H1 (cell line): ENCODE measurements around the gene MECP2. TPM values are rescaled to one million over a fixed set of nuclear protein-coding genes. Genes with fewer than 3 reads are reported as not detected.

Experiments used
- CTCF ChIA-PET: fragments of 300-600 bp; sonication (Branson Sonifier 250); formaldehyde crosslinking; loops from one replicate; lab custom pipeline; 2021; ENCODE audit not compliant: partially characterized antibody; lab: Charles Lee
- POLR2A ChIA-PET: fragments of 300-600 bp; sonication (Branson Sonifier 250); formaldehyde crosslinking; loops from one replicate; lab custom pipeline; 2021; ENCODE audit warnings: inconsistent platforms; ENCODE audit not compliant: partially characterized antibody; lab: Charles Lee
- DNase-seq, 2 experiments: peaks; one replicate each; pipeline versions ENCODE4 v3.0.0 to v3.0.0-alpha.2; 2010 to 2022; ENCODE audit warnings: low spot score in 2 of 2, low read depth in 1 of 2, mixed read lengths in 1 of 2
- FAIRE-seq: peaks from 2 replicates; lab custom pipeline; 2011; peaks lifted over from hg19 to GRCh38; lab: Jason Lieb, UNC
- H2AFZ ChIP-seq: 2 replicates; pipeline ENCODE4 v1.8.1; 2012; ENCODE audit warnings: low read length, inconsistent platforms
- H2AK5ac ChIP-seq: 2 replicates; pipeline ENCODE4 v1.6.1; 2013; ENCODE audit warnings: low read depth, low read length
- H2BK120ac ChIP-seq: replicated peaks from 2 replicates; pipeline ENCODE3; 2013; ENCODE audit warnings: low read depth, low read length, inconsistent platforms
- H2BK12ac ChIP-seq: 2 replicates; pipeline ENCODE4 v1.6.1; 2013; ENCODE audit warnings: low read depth, low read length
- H2BK15ac ChIP-seq: 2 replicates; pipeline ENCODE4 v1.6.1; 2013; ENCODE audit warnings: low read length
- H2BK20ac ChIP-seq: 2 replicates; pipeline ENCODE4 v1.6.1; 2013; ENCODE audit warnings: low read length
- H2BK5ac ChIP-seq: 2 replicates; pipeline ENCODE4 v1.6.1; 2013; ENCODE audit warnings: low read depth, low read length
- H3K14ac ChIP-seq: 2 replicates; pipeline ENCODE4 v1.6.1; 2013; ENCODE audit warnings: inconsistent platforms; ENCODE audit not compliant: insufficient read length
- H3K18ac ChIP-seq: 2 replicates; pipeline ENCODE4 v1.6.1; 2013; ENCODE audit warnings: low read length; ENCODE audit errors: extremely low read depth
- H3K23ac ChIP-seq: 2 replicates; pipeline ENCODE4 v1.6.1; 2013; ENCODE audit warnings: inconsistent platforms; ENCODE audit not compliant: insufficient read length
- H3K23me2 ChIP-seq: 2 replicates; pipeline ENCODE4 v1.6.1; 2013; ENCODE audit warnings: low read depth, low read length
- H3K27ac ChIP-seq: 2 replicates; pipeline ENCODE4 v1.6.1; 2011; ENCODE audit warnings: low read depth, low read length, inconsistent platforms
- H3K27me3 ChIP-seq, 4 experiments: replicated peaks in 1 of 4; 1 replicate in 1 of 4; 2 replicates in 3 of 4; pipeline versions ENCODE4 v1.6.1 to v1.8.1; 2011 to 2013; ENCODE audit warnings: low read length in 3 of 4, mild to moderate bottlenecking in 3 of 4, inconsistent platforms in 2 of 4, mixed read lengths in 2 of 4, moderate library complexity in 1 of 4; ENCODE audit not compliant: control insufficient read depth in 3 of 4, insufficient read depth in 3 of 4; ENCODE audit errors: extremely low read depth in 1 of 4
- H3K36me3 ChIP-seq, 4 experiments: 2 replicates each; pipeline versions ENCODE4 v1.6.1 to v1.8.1; 2011 to 2013; ENCODE audit warnings: mild to moderate bottlenecking in 4 of 4, low read length in 3 of 4, moderate library complexity in 2 of 4, control low read depth in 1 of 4, inconsistent platforms in 1 of 4; ENCODE audit not compliant: insufficient read depth in 4 of 4, control insufficient read depth in 2 of 4
- H3K4ac ChIP-seq: replicated peaks from 2 replicates; pipeline ENCODE3; 2013; ENCODE audit warnings: low read length, low read depth, mixed read lengths, inconsistent platforms; ENCODE audit not compliant: insufficient read length
- H3K4me1 ChIP-seq, 4 experiments: replicated peaks in 1 of 4; 1 replicate in 1 of 4; 2 replicates in 3 of 4; pipeline versions ENCODE4 v1.6.1 to v1.8.1; 2011 to 2013; ENCODE audit warnings: low read length in 3 of 4, inconsistent platforms in 2 of 4, mixed read lengths in 1 of 4; ENCODE audit not compliant: insufficient read depth in 4 of 4, control insufficient read depth in 3 of 4
- H3K4me2 ChIP-seq, 2 experiments: 2 replicates each; pipeline versions ENCODE4 v1.6.1 to v1.8.1; 2011 to 2013; ENCODE audit warnings: low read depth in 2 of 2, low read length in 2 of 2, control low read depth in 1 of 2, inconsistent platforms in 1 of 2, mild to moderate bottlenecking in 1 of 2; ENCODE audit not compliant: insufficient read depth in 1 of 2
- H3K4me3 ChIP-seq, 4 experiments: fragments of 200-600, 300-600 bp in 1 of 4; sonication (generic), shearing (Covaris generic), sonication (Bioruptor Twin) in 1 of 4; 2 replicates each; pipeline versions ENCODE4 v1.5.1 to v1.8.1; 2011 to 2016; ENCODE audit warnings: low read length in 4 of 4, low read depth in 3 of 4, control low read depth in 2 of 4, inconsistent platforms in 2 of 4, mild to moderate bottlenecking in 2 of 4, mixed read lengths in 1 of 4, moderate library complexity in 1 of 4; ENCODE audit not compliant: insufficient read depth in 2 of 4; ENCODE audit errors: extremely low read depth in 1 of 4
- H3K56ac ChIP-seq: replicated peaks from 2 replicates; pipeline ENCODE3; 2013; ENCODE audit warnings: low read depth, mild to moderate bottlenecking, mixed read lengths, low read length, inconsistent platforms; ENCODE audit not compliant: insufficient read length
- H3K79me1 ChIP-seq: 2 replicates; pipeline ENCODE4 v1.6.1; 2013; ENCODE audit warnings: low read depth, low read length, control low read depth
- H3K79me2 ChIP-seq, 2 experiments: 2 replicates each; pipeline versions ENCODE4 v1.6.1 to v1.8.1; 2012 to 2013; ENCODE audit warnings: low read length in 2 of 2, mild to moderate bottlenecking in 2 of 2, inconsistent platforms in 1 of 2; ENCODE audit not compliant: insufficient read depth in 2 of 2, control insufficient read depth in 1 of 2
- H3K9ac ChIP-seq, 4 experiments: replicated peaks in 1 of 4; 1 replicate in 1 of 4; 2 replicates in 3 of 4; pipeline versions ENCODE4 v1.6.1 to v1.8.1; 2011 to 2013; ENCODE audit warnings: low read depth in 3 of 4, low read length in 3 of 4, control low read depth in 2 of 4, mild to moderate bottlenecking in 2 of 4, moderate library complexity in 2 of 4, inconsistent platforms in 1 of 4; ENCODE audit errors: extremely low read depth in 1 of 4
- H3K9me3 ChIP-seq, 2 experiments: 2 replicates each; pipeline versions ENCODE4 v1.6.1 to v1.8.1; 2012 to 2013; ENCODE audit warnings: mild to moderate bottlenecking in 2 of 2, moderate library complexity in 2 of 2, control low read depth in 1 of 2, inconsistent platforms in 1 of 2, low read depth in 1 of 2, low read length in 1 of 2, mixed read lengths in 1 of 2; ENCODE audit not compliant: insufficient read depth in 2 of 2
- H4K20me1 ChIP-seq, 2 experiments: replicated peaks in 1 of 2; 2 replicates each; pipeline versions ENCODE3 to v1.8.1; 2011 to 2013; ENCODE audit warnings: inconsistent platforms in 2 of 2, low read length in 2 of 2, mild to moderate bottlenecking in 1 of 2; ENCODE audit not compliant: insufficient read depth in 2 of 2, control insufficient read depth in 1 of 2
- H4K5ac ChIP-seq: 2 replicates; pipeline ENCODE4 v1.6.1; 2013; ENCODE audit warnings: low read length, low read depth, mixed read lengths, inconsistent platforms; ENCODE audit not compliant: insufficient read length
- H4K8ac ChIP-seq: 2 replicates; pipeline ENCODE4 v1.8.0; 2013; ENCODE audit warnings: mild to moderate bottlenecking, moderate library complexity, low read length, inconsistent platforms; ENCODE audit not compliant: insufficient read depth; ENCODE audit errors: extremely low read depth
- H4K91ac ChIP-seq: replicated peaks from 2 replicates; pipeline ENCODE3; 2013; ENCODE audit warnings: low read length, mixed read lengths, inconsistent platforms; ENCODE audit not compliant: insufficient read length
- ASH2L ChIP-seq: fragments of 200-600, 300-600 bp; sonication (generic); IDR thresholded peaks from one replicate; pipeline ENCODE4 v1.7.1; 2017; ENCODE audit warnings: low read length
- CBX5 ChIP-seq: fragments of 300-800, 300-1000 bp; sonication (generic); IDR thresholded peaks from 2 replicates; pipeline ENCODE4 v1.7.1; 2016; ENCODE audit warnings: antibody characterized with exemption, low read length, low read depth
- CHD2 ChIP-seq: IDR thresholded peaks from 2 replicates; pipeline ENCODE4 v1.6.1; 2012; ENCODE audit warnings: low read length, improper control_type of control experiment
- GABPA ChIP-seq: IDR thresholded peaks from 2 replicates; pipeline ENCODE4 v1.6.1; 2011; ENCODE audit warnings: mild to moderate bottlenecking, low read length, moderate library complexity, borderline replicate concordance; ENCODE audit not compliant: insufficient read depth
- JUN ChIP-seq: IDR thresholded peaks from 2 replicates; pipeline ENCODE4 v1.6.1; 2011; ENCODE audit warnings: low read depth, mild to moderate bottlenecking, improper control_type of control experiment, low read length
- KDM1A ChIP-seq: fragments of 200-600, 300-600 bp; sonication (generic); IDR thresholded peaks from 2 replicates; pipeline ENCODE4 v1.7.1; 2016; ENCODE audit warnings: mild to moderate bottlenecking, low read length, borderline replicate concordance
- POU5F1 ChIP-seq: IDR thresholded peaks from 2 replicates; pipeline ENCODE4 v1.6.1; 2011; ENCODE audit warnings: low read depth, mild to moderate bottlenecking, low read length, moderate library complexity
- RNF2 ChIP-seq: fragments of 200-900, 300-1000 bp; sonication (generic); IDR thresholded peaks from 2 replicates; pipeline ENCODE4 v1.7.1; 2016; ENCODE audit warnings: borderline replicate concordance, low read depth, mild to moderate bottlenecking, antibody characterized with exemption, low read length; ENCODE audit not compliant: poor library complexity, severe bottlenecking; ENCODE audit errors: missing control alignments
- SAP30 ChIP-seq: fragments of 300-600 bp; sonication (generic); IDR thresholded peaks from 2 replicates; pipeline ENCODE4 v1.7.1; 2012; ENCODE audit warnings: low read length, moderate library complexity, mild to moderate bottlenecking, inconsistent platforms; ENCODE audit not compliant: insufficient read depth, insufficient replicate concordance
- SP2 ChIP-seq: IDR thresholded peaks from 2 replicates; pipeline ENCODE4 v1.6.1; 2012; ENCODE audit warnings: mild to moderate bottlenecking, low read length, inconsistent platforms
- SUZ12 ChIP-seq: fragments of 200-600 bp; sonication (generic); IDR thresholded peaks from 2 replicates; pipeline ENCODE4 v1.6.1; 2012; ENCODE audit warnings: mild to moderate bottlenecking, inconsistent platforms, low read length, moderate library complexity, mixed read lengths
- TAF1 ChIP-seq: IDR thresholded peaks from 2 replicates; pipeline ENCODE4 v1.6.1; 2011; ENCODE audit warnings: mild to moderate bottlenecking, low read depth, low read length
- TAF7 ChIP-seq: optimal IDR thresholded peaks from 2 replicates; pipeline ENCODE3; 2011; ENCODE audit warnings: low read depth, mild to moderate bottlenecking, inconsistent platforms, low read length, moderate library complexity, borderline replicate concordance
- YY1 ChIP-seq: IDR thresholded peaks from 2 replicates; pipeline ENCODE4 v1.6.1; 2011; ENCODE audit warnings: low read depth, mild to moderate bottlenecking, low read length
- ZNF274 ChIP-seq: IDR thresholded peaks from 2 replicates; pipeline ENCODE4 v1.7.0; 2012; ENCODE audit warnings: low read length, borderline replicate concordance; ENCODE audit errors: extremely low read depth
- WGBS, 2 experiments: shearing (Covaris generic) in 1 of 2; methylation state at CpG; one replicate each; pipeline versions ENCODE4 v1.1.6 to v1.1.7; 2013 to 2015; ENCODE audit warnings: low lambda C conversion rate in 2 of 2, mixed read lengths in 2 of 2, inconsistent platforms in 1 of 2, low coverage in 1 of 2, missing lambda C conversion rate in 1 of 2; ENCODE audit not compliant: insufficient replicate concordance in 2 of 2, insufficient coverage in 1 of 2, insufficient read length in 1 of 2; ENCODE audit errors: extremely low coverage in 1 of 2, missing lambda C conversion rate in 1 of 2; 5-methylcytosine and 5-hydroxymethylcytosine counted together
- polyA plus RNA-seq, 7 experiments: library from polyadenylated mRNA; depleted of rRNA in 3 of 7; stranded (reverse) in 5 of 7; unstranded in 2 of 7; fragments of >200 nt in 5 of 7; fragments of 200-250 nt in 2 of 7; gene quantifications; 1 replicate in 5 of 7; 2 replicates in 1 of 7; 4 replicates in 1 of 7; pipeline versions ENCODE4 v1.2.1 to v1.2.3, GENCODE V29; 2011 to 2013; ENCODE audit warnings: missing spikeins in 2 of 7, mixed read lengths in 2 of 7
- total RNA-seq: library from RNA; stranded (reverse); fragmentation: NEBNext Ultra II Directional; extraction: Animal tissue kit (Norgen Biotek cat#: 25700); gene quantifications from 2 replicates; pipeline ENCODE4 v1.2.1, GENCODE V29; 2021

The MECP2 gene
- total and polyA plus RNA-seq, 2 of the 8 experiments (the other 6 are each of a cell fraction or from before 2014, with no cell fraction given): 5.0 to 32.4 TPM

GRCh38 chrX:154131955-154132354 is 34.4 kb upstream of the MECP2 start:
- Histone ChIP-seq H4K5ac (no peak overlapping the region), H3K4me3 (no peak overlapping the region), H3K79me1 (no peaks in the 10 kb centered on the region), H3K14ac (no peak overlapping the region), H2BK20ac (no peak overlapping the region), H3K23ac (no peak overlapping the region), H3K4me1 (no peaks in the 10 kb centered on the region), H4K91ac (no peak overlapping the region), H3K9ac (no peak overlapping the region), H3K36me3 (no peaks in the 10 kb centered on the region), H3K56ac (no peak overlapping the region), H4K20me1 (no peaks in the 10 kb centered on the region), H3K4me2 (no peak overlapping the region), H2BK12ac (no peak overlapping the region), H3K79me2 (no peaks in the 10 kb centered on the region), H3K23me2 (no peaks in the 10 kb centered on the region), H3K27ac (no peak overlapping the region), H2AFZ (no peak overlapping the region), H2BK5ac (no peak overlapping the region), H3K9me3 (no peaks in the 10 kb centered on the region), H2AK5ac (no peak overlapping the region), H2BK15ac (no peak overlapping the region), H3K18ac (no peak overlapping the region), H4K8ac (no peak overlapping the region), H3K27me3 (peaks cover 0 to 1% (median 0%) of the 10 kb centered on the region in 4 experiments; a peak in 1 of 7 replicates), H2BK120ac (no peak overlapping the region), H3K4ac (no peak overlapping the region)
- WGBS, 2 experiments: 97% methylated on average over 4 of the region's 4 CpGs; no CpG with 5 or more reads in 1 of the 2 experiments
- no peak for FAIRE-seq
- no peak for DNase-seq
- ChIA-PET CTCF (no interaction called here), POLR2A (no interaction called here)
- TF ChIP-seq CHD2: no peak
- no peak for TF ChIP-seq TAF1
- no peak for TF ChIP-seq SUZ12
- TF ChIP-seq JUN: no peak
- TF ChIP-seq RNF2: no peak
- no peak for TF ChIP-seq POU5F1
- no peak for TF ChIP-seq SAP30
- TF ChIP-seq CBX5: no peak
- no peak for TF ChIP-seq ZNF274
- no peak for TF ChIP-seq KDM1A
- no peak for TF ChIP-seq GABPA
- no peak for TF ChIP-seq ASH2L
- TF ChIP-seq TAF7: no peak
- TF ChIP-seq YY1: no peak
- no peak for TF ChIP-seq SP2
